GM18508 (cell line): ENCODE results near the gene IDH2.

Experiments
- ATAC-seq: cut with Tn5 transposase; IDR thresholded peaks from one replicate; pipeline ENCODE4 v1.9.1; 2021; ENCODE audit warnings: moderate number of reproducible peaks; ENCODE audit not compliant: insufficient read depth, unreplicated experiment

The IDH2 gene

DNA sequence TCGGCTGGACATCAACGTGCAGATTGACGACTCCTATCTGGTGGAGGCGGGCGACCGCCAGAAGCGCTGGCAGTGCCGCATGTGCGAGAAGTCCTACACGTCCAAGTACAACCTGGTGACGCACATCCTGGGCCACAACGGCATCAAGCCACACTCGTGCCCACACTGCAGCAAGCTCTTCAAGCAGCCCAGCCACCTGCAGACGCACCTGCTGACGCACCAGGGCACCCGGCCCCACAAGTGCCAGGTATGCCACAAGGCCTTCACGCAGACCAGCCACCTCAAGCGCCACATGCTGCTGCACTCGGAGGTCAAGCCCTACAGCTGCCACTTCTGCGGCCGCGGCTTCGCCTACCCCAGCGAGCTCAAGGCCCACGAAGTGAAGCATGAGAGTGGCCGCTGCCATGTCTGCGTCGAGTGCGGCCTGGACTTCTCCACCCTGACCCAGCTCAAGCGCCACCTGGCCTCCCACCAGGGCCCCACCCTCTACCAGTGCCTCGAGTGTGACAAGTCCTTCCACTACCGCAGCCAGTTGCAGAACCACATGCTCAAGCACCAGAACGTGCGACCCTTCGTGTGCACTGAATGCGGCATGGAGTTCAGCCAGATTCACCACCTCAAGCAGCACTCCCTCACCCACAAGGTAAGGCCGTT, 34.2 kb downstream of the IDH2 start:
- ATAC-seq: no peak

DNA sequence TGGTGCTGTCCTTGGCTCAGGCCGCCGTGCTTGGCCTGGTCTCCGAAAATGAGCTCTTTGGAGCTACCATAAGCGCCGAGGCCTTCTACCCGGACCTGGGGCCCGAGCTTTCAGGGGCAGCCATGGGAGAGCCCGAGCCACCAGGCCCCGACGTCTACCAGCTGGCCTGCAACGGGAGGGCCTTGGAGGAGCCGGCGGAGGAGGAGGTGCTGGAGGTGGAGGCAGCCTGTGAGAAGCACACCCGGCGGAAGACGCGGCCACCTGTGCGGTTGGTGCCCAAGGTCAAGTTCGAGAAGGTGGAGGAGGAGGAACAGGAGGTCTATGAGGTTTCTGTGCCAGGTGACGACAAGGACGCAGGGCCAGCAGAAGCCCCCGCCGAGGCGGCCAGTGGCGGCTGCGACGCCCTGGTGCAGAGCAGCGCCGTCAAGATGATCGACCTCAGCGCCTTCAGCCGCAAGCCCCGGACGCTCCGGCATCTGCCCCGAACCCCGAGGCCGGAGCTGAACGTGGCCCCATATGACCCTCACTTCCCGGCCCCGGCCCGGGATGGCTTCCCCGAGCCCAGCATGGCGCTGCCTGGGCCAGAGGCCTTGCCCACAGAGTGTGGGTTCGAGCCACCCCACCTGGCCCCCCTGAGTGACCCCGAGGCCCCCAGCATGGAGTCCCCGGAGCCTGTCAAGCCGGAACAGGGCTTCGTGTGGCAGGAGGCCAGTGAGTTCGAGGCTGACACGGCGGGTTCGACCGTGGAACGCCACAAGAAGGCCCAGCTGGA, 34.9 kb downstream of the IDH2 start:
- no peak for ATAC-seq

DNA sequence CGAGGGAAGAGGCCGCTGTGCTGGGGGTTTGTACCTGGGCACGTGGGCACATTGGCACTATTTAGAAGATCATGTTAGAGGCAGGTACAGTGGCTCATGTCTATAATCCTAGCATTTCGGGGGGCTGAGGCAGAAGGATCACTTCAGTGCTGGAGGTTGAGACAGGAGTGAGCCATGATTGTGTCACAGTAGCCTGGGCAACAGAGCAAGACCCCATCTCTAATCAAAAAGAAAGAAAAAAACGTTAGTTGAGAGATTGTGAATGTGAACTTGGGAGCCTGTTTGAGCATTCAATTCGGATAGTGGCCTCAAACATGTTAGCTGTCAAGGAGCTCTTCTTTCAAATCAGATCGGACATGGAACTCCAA, 36.6 kb downstream of the IDH2 start:
- ATAC-seq: no peak

DNA sequence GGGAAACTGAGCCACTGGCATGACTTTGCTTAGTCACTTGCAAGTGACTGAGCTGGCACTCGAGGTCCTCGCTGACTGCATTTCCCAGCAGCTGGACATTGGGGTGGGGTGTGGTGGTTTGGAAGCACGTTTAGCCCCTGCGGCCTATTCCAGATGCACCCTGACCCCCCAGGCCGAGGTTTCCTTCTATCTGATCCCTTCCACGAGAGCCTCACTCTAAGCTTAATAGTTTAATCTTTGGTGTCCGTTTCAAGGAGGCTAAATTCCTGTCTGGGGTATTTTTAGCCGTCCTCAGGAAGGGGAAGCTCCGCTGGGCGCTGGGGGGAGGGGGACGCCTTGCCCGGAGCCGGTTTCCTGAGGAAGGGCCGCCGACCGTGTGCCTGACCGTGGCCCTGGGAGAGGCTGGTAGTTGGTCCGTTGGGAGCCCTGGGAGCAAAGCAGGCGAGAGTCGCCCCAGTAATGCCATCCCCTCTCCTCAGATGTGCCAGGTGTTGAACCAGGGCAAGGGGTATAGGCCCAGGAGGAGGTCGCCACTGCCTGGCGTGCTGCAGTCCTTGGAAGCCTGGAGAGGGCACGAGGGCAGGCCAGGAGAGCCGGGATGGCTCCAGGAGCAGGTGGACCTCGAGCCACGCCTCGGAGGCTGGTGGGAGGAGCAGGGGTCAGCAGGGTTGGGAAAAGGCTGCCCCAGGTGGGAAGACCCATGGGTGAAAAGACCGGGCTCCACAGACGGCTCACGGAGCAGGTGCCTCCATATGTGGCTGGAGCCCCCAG, 37.2 kb downstream of the IDH2 start:
- no peak for ATAC-seq

DNA sequence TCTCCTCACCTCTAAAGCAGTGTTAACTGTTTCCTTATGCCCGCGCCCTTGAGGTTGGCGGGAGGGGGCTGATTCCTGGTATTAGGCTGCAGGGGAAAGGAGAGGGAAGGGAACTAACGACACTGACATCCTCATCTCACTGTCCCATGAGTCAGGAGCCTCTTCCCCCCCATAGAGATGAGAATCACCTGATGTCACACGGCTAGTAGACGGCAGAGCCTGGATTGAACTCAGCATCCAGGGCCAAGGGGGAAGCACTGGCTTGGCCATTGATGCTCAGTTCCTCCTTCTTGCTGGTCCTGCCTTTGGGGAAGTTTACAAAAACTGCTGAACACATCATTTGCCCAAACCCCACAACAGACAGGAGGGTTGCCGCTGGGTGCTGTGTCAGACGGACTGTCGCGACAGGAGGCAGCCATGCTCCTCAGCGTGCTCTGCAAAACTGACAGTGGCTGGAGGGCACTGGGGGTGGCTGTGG, 38.5 kb downstream of the IDH2 start:
- no peak for ATAC-seq

DNA sequence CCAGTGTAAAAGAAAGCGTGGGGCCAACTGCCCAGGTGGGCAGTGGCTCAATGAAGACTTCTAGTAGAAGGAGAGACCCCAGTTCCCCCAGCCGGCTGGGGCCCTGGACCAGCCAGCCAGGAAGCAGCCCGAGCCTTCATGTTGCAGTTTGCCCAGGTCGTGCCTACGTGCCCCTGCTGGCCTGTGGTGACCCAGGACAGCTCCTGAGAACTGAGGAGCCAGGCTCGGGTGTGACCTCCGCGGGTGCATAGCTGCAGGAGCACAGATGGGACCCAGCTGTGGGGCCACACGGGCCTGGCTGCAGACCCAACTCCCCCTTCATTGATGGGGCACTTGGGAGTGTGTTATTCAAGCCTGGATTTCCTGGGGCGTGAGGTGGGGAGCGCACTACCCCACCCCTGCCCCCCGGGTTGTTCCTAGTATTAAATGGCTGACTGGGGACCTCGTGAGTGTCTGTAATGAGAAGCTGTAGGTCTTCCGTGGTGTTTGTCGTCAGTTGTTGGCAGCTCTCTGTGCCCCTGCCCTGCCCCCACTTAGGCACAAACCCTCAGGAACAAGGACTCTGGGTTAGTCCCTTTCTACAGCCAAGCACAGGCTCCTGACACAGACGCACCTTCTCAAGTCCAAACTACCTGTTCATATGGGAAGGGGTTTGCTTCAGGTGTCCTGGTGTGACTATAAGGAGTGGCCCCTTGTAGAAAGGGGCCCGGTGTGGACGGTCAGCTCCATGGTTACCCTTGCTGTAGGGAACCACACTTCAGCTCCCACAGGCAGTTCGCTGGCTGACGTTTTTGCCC, 39.1 kb downstream of the IDH2 start:
- no peak for ATAC-seq

DNA sequence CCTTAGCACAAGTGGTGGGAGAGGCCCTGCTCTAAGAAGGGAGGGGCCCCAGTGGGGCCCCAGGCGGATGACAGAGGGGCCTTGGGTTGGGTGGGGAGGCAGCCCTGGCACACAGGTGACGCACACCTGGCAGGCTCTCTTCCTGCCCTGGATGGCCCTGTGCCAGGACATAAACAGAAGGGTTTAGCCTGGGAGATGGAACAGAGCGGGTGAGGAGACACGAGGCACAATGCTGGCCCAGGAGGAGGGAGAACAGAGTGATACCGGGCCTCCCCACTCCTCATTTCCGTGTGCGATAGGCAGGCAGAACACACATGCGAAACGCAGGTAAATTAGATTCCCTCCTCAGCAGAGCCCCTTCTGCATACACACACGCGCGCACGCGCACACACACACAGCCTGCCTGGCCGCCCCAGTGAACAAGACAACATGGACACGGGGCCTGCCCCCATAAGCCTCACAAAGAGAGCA, 39.8 kb downstream of the IDH2 start:
- ATAC-seq: no peak

DNA sequence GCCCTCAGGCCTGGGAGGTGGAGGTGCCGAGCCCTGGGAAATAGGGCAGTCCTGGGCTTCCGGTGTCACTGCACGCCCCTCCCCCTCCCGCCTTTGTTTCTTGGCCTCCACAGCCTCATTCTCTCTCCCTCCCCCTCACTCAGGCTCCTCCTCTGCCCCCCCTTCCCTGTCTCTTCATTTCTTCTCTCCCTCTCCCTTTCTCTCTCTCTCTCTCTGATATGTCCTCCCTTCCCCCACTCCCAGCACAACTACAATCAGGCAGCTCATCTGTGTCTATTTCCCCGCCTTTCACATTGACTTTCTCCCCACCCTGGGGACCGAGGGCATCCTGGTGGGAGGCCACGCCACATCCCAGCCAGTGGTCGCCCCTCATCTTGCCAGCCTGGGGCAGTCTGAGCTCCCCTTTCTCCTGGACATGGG, 40.2 kb downstream of the IDH2 start:
- no peak for ATAC-seq

DNA sequence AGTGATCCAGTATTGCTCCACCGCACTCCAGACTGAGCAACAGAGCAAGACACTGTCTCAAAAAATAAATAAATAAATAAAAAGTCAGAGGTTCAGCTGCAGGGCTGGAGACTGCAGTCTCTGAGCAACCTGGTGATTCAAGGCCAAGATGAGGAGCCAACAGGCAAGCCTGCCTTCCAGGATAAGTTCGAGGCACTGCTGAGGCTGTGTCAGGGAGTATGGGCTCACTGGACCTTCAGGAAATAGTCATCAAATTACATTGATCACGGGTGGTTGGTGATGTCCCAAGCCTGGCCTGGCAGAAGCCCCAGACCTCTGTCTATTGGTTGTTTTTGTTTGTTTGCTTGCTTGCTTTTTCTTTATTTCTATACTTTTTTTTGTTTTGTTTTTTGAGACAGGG, 41.5 kb downstream of the IDH2 start:
- ATAC-seq: no peak

DNA sequence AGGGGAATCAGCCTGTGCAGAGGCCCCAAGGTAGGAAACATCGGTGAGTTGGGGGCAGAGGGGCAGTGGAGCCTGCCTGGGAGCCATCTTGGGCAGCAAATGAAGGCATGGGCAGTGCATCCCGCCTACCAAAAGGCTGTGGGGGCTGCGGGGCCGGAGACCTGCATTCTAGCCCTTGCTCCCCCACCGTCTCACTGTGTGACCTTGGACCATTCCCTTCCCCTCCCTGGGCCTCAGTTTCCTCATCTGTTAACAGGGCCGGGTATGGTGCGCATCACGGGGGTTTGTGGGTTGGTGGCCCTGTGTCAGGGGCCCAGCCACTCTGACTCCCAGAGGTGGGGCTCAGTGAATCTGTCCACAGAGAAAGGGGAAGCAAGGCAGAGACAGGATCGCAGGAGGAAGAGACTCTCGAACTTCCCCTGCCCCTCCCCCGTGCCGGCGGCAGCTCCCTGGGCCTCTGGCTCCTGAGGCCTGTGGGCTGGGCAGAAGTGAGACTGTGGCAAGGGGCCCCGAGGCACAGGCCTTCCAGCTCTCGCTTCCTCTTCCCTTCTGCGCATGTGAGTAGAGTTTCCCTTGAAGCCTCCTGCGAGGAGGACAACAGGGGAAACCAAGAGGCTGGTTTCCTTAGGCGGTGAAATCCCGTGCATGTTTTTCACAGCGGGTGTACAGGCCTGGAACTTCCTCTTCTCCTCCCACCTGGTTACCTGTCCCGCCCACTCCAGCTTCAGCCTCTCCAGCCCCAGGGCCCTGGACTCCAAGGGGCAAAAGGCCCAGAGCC, 42.9 kb downstream of the IDH2 start:
- peak; percentile 81 for ATAC-seq

DNA sequence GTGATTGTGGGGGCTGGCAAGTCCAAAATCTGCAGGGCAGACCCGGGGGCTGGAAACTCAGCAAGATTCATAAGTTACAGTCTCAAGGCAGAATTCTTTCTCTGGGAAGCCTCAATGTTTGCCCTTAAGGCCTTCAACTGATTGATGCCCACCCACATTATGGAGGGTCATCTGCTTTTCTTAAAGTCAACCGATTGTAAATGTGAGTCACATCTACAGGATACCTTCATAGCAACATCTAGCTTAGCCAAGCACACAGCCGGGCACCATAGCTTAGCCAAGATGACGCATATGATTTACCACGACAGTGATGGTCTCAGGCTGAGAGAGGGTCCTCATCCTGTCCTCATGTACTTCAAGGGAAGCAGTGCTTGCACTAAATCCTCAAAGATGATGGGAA, 43.5 kb downstream of the IDH2 start:
- ATAC-seq: no peak

DNA sequence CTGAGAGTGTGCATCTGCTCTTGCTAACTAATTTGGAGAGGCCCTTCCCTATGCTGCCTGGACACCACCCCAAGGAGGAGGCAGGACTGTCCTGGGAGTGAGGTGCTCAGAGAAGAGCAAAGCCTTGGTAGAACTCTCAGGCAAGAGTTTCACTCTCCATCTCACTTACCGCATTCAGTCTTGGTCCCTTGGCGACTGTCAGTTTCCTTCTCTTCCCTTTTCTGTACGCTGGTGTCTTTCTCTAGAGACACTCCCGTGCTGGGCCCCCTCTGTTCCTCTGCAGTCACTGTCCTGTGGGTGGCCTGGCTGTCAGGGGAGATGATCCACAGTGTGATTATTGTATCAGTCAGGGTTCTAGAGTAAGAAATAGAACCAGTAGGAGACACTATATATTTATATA, 44.0 kb downstream of the IDH2 start:
- no peak for ATAC-seq

DNA sequence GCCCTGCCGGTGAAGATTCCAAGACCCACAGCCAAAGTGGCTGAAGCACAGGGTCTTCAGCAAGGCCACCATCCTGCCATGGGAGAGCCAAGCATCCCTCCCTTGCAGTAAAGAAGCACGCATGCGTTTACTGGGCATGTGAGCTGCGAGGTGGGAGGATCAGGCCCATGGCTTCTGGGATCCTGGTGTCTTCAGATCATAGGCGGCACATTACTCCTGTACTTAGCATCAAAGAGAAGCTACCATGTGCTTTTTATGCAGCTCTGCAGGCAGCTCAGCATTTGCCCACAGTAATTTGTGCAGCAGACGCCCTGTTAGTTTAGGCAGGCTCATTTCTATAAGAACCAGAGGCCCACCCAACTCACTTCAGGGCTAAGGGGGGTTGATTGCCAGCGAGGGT, 45.7 kb downstream of the IDH2 start:
- ATAC-seq: no peak

DNA sequence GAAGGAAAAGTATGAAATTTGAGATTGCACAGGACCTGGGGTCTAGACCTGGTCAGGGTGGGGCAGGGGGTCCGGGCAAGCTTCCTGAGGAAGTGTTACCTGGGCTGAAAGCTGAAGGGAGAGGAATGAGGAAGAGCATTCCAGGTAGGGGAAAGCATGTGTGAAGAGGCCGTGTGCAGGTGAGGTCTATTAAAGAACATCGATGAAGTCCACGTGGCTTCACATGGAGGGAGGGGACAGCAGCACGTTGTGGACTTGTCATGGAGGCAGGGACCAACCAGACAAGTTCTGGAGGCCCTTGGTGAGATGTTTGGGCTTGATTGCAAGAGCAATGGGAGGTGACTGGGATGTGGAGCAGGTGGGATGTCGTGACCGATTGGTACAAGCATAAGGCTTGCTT, 47.1 kb downstream of the IDH2 start:
- ATAC-seq: no peak

DNA sequence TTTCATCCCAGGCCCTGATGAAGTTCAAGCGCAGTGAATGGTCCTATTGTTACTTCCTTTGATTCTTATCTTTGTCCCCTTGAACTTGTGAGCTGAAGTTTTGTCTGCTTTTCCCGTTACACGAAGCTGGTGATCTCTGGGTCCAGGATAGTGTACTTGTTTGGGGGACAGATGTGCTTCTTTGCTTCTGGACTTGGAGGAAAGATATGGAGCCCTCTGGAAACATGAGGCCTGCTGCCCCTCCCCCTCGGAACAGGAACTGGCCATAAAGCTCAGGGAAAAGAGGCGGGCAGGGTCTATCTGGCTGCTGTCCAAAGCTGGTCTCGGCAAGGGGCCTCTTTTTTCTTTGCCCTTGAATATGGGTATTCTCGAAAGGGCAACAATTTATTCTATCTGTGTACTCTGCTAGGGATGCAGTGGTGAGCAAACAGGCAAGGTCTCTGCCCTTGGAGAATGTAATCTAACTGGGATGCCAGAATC, 47.6 kb downstream of the IDH2 start:
- no peak for ATAC-seq

DNA sequence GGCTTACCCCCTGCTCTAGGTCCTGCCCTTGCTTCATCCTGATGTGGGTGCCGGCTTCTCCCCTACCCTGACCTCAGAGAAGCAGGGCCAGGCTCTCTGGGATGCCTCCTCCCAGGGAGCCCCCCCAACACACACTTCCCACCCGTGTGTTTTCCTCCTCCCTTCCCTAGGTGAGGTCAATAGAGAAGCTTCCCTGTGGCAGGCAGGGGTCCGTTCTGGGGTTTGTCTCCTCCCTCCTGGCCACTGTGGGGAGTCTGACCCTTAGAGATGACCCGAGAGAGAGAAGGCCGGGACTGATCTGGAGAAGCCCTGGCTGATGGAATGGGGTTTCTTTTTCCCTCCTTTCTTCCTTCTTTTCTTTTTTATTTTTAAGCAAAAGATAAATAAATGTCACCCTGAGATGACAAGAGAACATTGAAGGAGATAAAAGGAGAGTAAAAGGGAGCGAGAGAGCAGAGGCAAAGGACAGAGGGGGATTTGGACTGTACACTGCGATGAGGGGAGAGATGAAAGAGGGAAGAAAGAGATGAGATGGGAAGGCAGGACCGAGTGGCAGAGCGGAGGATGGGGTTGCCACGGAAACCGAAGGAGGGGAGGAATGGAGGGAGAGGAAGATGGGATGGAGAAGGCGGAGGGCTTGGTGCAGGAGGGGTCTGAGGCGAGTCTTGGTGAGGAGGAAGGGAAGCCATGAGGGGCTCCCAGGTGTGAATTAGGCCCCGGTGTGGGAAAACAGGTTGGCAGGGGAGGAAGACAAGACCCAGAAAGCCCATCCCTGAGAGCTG, 48.4 kb downstream of the IDH2 start:
- ATAC-seq: no peak

DNA sequence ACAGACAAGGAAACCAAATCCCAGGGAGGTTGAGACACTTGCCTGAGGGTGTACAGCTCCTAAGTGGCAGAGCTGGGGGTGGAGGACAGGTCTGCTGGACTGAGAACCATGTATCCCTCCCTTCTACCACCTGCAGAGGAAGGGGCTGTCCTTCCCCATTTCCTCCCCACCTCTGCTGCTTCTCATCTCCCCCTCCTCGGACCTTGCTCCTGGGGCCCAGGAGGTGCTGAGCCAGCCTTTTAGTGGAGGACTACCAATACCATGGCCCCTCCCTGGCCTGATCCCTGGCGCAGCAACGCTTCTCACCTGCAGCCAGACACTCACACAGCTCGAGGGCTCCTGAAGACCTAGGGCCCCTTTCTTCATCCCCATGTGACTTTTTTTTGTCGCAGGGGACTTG, 50.4 kb downstream of the IDH2 start:
- no peak for ATAC-seq

DNA sequence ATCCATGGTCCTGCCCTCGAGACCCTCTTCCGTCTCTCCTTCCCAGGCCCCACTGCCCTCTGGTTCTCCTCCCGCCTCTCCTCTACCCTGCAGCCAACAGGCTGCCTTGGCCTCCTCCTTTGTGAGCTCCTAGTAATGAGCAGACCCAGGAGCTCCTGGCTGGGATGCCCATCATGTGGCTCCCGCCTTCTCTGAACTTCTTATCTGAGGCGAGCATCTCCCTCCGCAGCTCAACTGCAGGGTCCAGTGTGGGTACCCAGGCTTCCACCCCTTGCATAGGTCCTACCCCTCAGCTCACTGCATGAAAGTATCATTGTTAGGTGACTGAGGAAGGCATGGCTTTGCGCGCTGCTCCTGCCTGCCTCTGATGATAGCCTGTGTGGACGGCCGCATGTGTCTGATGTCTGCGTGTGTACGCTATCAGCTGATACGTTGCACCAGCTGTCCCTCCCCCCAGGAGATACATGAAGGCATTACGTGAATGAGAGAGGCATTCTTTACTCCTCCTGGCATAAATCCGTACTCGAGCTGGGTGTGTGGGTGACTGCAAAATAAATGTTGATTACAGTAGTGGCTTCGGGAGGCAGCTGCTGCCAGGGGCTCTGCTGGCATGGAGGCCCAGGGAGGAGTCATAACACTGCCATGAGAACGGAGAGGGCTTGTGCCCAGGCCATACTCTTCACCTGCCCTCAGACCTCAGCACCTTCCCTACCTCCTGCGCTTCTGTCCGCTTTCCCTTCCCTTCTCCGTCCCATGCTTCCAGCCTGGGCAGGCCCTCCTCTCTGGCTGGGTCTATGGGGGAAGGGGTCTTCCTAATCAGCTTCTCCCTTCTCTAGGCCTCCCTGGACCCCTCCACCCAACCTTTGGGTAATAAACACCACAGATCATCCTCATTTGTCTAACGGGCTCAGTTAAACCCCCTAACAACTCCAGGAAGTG, 52.3 kb downstream of the IDH2 start:
- no peak for ATAC-seq
